Stimulated activated CD4-positive, alpha-beta T cell treated with anti-CD3 and anti-CD28 coated beads, Interleukin-4, amount 100 ng/mL, for 24 hours (primary cell): ENCODE measurements around the gene MEGF6.

Experiments
- DNase-seq: peaks from one replicate; pipeline ENCODE4 v3.0.0-alpha.2; 2020

Gene MEGF6

GRCh38 chr1:3611170-3612019, at the start of gene MEGF6:
MEGF6 (minus strand) TSS chr1:3611508; CDS start chr1:3611268, 240 bp downstream.
- peak; percentile 61 for DNase-seq

GRCh38 chr1:3660704-3661103, 49.4 kb upstream of the MEGF6 start:
- no peak for DNase-seq

GRCh38 chr1:3659093-3659492, 47.8 kb upstream of the MEGF6 start:
- DNase-seq, result no peak

- DNase-seq, result no peak
These were observed 46.9 kb upstream of the MEGF6 start for GRCh38 chr1:3658231-3658615.

- DNase-seq, result no peak
These were observed 46.4 kb upstream of the MEGF6 start for GRCh38 chr1:3657578-3658230.

GRCh38 chr1:3657096-3657475, 45.8 kb upstream of the MEGF6 start:
- no peak for DNase-seq

- DNase-seq, result no peak
These were observed 45.3 kb upstream of the MEGF6 start for GRCh38 chr1:3656450-3657095.

GRCh38 chr1:3654549-3655281, 43.4 kb upstream of the MEGF6 start:
- no peak for DNase-seq

GRCh38 chr1:3653286-3653618, 41.9 kb upstream of the MEGF6 start:
- DNase-seq, result no peak

- no peak for DNase-seq
These were observed 41.4 kb upstream of the MEGF6 start for GRCh38 chr1:3652548-3653285.

GRCh38 chr1:3651930-3652547, 40.7 kb upstream of the MEGF6 start, which contains the start of gene TP73:
TP73 (plus strand) TSS chr1:3652516; CDS start chr1:3682366, 29,850 bp downstream.
- DNase-seq, result no peak

GRCh38 chr1:3651026-3651929, 40.0 kb upstream of the MEGF6 start:
- no peak for DNase-seq

GRCh38 chr1:3650248-3651025, 39.1 kb upstream of the MEGF6 start:
- no peak for DNase-seq

- DNase-seq, result peak; percentile 92
These were observed 38.3 kb upstream of the MEGF6 start, which contains the start of gene WRAP73 for GRCh38 chr1:3649342-3650247. WRAP73 (minus strand) TSS chr1:3650103; CDS start chr1:3649999, 104 bp downstream.

- no peak for DNase-seq
These were observed 35.3 kb upstream of the MEGF6 start for GRCh38 chr1:3646596-3646995.

GRCh38 chr1:3645666-3646355, 34.5 kb upstream of the MEGF6 start:
- no peak for DNase-seq

GRCh38 chr1:3645247-3645646, 33.9 kb upstream of the MEGF6 start:
- no peak for DNase-seq

GRCh38 chr1:3644273-3644672, 33.0 kb upstream of the MEGF6 start:
- no peak for DNase-seq
